Activated CD8-positive, alpha-beta memory T cell treated with anti-CD3 and anti-CD28 coated beads, Interleukin-2, amount 50 U/mL, for 24 hours (primary cell): ENCODE measurements around the gene RPTOR.

Experiments used
- DNase-seq: peaks from one replicate; pipeline ENCODE4 v3.0.0-alpha.2; 2020; ENCODE audit errors: extremely low read depth

The RPTOR gene

GRCh38 chr17:80998118-80998747 lies 453.6 kb downstream of the RPTOR start:
- DNase-seq, result no peak

- no peak for DNase-seq
Observed at GRCh38 chr17:80998748-80999535, 454.3 kb downstream of the RPTOR start.

- DNase-seq, result no peak
Observed at GRCh38 chr17:80999536-81000333, 455.1 kb downstream of the RPTOR start.

DNA sequence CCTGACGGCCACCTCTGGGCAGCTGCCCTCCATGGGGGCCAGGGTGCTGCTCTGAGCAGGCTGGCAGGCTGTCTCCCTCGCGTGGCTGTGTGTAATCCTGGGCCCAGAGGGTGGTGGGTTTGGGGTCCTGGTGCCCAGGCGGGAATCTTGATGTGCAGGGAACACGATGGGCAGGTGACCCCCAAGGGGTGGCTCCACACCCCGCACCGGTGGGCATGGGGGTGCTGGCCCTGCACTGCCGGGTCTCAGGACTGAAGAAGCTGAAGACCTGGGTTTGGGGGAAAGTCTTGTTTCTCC lies 455.6 kb downstream of the RPTOR start:
- no peak for DNase-seq

GRCh38 chr17:81000631-81001357 lies 456.2 kb downstream of the RPTOR start:
- DNase-seq, result no peak

DNA sequence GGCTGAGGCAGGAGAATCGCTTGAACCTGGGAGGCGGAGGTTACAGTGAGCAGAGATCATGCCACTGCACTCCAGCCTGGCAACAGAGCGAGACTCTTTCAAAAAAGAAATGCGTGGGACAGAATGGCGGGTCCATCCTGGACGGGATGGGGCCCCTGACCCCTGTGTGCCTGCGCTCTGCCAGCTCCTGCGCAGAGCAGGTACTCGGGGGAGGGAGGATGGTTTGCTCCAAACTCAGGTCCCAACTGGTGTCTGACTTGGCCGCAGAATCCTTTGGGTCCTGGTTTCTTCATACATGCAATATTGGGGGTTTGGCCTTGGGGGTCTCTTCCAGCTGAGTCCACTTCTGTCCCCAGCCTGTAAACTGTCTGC lies 457.4 kb downstream of the RPTOR start:
- DNase-seq, result no peak

DNA sequence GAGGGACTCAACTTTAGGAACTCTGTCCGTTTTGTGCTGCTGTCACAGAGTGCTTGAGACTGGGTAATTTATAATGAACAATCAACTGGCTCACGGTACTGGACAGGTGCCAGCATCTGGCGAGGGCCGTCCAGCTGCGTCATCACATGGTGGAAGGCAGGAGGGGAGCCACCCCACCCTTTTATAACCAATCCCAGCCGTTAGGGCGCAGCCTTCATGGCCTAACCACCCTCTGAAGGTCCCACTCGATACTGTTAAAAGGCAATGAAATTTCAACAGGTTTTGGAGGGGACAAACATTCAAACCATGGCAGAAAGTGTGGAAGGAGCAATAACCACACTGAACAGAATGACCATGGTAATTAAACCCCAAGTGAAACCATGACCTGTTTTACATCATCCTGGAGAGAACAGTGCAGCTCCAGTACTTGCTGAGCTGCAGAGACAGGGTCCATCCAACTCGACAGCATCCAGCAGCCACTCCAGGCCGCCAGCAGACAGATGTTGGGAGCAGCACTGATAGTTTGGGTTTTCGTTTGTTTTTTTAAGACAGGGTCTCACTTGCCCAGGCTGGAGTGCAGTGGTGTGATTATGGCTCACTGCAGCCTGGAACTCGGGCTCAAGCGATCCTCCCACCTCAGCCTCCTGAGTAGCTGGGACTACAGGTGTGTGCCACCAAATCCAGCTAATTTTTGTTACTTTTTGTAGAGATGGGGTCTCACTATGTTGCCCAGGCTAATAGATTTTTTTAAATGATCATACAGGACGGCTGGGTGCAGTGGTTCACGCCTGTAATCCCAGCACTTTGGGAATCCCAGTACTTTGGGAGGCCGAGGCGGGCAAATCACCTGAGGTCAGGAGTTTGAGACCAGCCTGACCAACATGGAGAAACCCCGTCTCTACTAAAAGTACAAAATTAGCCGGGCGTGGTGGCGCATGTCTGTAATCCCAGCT lies 458.0 kb downstream of the RPTOR start:
- no peak for DNase-seq

DNA sequence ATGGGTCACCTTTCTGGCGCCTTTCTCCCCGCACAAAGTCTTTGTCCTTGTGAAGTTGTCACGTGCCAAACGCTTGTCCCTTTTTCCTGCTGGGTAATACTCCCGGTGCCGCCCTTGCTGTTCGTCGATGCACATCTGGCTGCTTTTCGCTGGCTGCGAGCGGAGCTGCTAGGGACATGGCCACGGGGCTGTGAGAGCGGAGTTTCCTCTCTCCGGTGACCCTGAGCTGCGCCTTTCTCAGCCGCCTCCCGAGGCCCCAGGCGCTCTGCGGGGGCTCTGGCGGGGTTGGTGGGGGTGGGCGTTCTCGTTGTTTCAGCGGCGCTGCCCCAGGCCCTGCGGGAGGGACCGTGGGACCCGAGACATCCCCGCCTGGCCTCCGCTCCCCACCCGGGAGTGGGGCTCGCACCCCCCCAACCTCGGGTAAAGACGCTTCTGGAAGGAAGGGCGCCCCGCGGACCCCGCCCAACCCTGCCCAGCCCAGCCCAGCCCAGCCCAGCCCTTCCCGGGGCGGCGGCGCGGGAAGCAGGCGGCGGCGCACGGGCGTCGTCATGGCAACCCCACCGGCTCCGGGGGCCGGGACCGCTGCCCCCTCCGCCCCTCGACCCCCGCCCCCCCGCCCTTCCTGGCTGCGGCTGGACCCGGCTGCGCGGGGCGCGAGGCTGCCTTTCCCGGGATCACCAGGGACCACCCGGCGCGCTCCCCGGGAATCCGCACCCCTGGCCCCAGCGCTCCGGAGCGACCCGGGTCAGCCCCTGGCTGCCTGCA lies 459.3 kb downstream of the RPTOR start:
- no peak for DNase-seq

DNA sequence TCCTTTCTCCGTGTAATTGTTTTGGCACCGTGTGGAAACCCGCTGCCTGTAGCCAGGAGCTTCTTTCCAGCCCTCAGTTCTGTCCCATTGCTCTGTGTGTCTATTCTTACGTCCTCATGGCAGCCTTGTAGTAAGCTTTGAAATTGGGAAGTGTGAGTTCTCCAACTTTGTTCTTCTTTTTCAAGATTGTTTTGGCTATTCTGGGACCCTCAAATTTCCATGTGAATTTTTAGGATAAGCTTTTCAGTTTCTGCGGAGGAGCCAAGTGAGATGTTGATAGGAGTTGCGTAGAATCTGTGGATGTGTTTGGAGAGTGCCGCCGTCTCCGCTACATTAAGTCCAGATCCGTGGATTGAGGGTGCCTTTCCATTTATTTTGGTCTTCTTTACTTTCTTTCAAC lies 462.3 kb downstream of the RPTOR start:
- DNase-seq, result no peak

GRCh38 chr17:81008140-81008539 lies 463.5 kb downstream of the RPTOR start:
- no peak for DNase-seq

GRCh38 chr17:81009136-81009535 lies 464.5 kb downstream of the RPTOR start:
- no peak for DNase-seq

DNA sequence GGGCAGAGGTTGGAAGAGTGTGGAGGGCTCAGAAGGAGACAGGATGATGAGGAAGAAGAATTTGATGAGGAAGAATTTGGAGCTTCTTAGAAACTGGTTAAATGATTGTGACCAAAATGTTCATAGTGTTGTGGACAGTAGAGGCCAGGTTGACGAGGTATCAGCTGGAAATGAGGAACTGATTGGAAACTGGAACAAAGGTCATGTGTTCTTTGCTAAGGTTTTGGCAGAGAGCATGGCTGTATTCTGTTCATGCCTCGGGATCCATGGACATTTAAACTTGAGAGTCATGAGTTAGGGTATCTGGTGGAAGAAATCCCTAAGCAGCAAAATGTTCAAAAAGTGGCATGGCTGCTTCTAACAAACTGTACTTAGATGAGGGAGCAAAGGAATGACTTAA lies 466.3 kb downstream of the RPTOR start:
- no peak for DNase-seq

- DNase-seq, result no peak
Observed at GRCh38 chr17:81011951-81012350, 467.3 kb downstream of the RPTOR start.

DNA sequence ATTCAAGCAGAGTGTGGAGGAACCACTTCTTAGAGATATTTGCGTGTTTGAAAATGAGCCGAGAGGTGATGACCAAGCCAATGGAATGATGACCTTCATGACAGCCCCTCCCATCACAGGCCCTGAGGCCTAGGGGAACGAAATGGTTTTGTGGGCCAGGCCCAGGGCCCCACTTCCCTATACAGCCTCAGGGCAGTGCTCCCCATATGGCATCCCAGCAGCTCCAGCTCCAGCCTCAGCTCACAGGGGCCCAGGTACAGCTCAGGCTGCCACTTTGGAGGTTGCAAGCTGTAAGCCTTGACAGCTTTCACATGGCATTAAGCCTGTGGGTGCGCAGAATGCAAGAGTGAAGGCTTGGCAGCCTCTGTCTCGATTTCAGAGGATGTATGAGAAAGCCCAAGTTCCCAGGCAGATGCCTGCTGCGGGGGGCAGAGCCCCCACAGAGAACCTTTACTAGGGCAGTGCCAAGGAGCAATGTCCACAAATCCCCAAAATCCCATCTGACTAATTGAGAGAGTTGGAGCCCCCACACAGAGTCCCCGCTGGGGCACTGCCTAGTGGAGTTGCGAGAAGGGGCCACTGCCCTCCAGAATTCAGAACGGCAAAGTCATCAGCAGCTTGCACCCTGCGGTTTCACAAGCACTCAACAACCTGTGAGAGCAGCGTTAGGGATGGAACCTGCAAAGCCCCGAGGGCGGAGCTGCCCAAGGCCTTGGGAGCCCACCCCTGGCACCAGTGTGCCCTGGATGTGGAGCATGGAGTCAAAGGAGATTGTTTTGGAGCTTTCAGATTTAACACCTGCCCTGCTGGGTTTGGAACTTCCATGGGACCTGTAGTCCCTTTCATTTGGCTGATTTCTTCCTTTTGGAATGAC lies 468.2 kb downstream of the RPTOR start:
- no peak for DNase-seq

DNA sequence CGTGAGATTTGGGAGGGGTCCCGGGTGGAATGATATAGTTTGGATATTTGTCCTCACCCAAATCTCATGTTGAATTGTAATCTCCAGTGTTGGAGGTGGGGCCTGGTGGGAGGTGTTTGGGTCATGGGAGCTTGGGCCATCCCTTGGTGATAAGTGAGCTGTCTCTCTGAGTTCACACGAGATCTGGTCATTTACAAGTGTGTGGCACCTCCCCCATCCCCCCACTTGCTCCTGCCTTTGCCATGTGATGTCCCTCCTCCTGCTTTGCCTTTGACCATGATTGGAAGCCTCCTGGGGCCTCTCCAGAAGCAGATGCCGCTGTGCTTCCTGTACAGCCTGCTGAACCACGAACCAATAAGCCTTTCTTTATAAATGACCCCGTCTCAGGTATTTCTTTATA lies 469.0 kb downstream of the RPTOR start:
- no peak for DNase-seq

GRCh38 chr17:81015136-81015535 lies 470.5 kb downstream of the RPTOR start:
- DNase-seq, result no peak
